ENCODE data around the gene LMNA. TPM values are rescaled to one million over a fixed set of nuclear protein-coding genes. Genes with fewer than 3 reads are reported as not detected.

The LMNA gene
- total and polyA plus RNA-seq, 7 donors, result 108 to 241 (median 187) TPM

DNA sequence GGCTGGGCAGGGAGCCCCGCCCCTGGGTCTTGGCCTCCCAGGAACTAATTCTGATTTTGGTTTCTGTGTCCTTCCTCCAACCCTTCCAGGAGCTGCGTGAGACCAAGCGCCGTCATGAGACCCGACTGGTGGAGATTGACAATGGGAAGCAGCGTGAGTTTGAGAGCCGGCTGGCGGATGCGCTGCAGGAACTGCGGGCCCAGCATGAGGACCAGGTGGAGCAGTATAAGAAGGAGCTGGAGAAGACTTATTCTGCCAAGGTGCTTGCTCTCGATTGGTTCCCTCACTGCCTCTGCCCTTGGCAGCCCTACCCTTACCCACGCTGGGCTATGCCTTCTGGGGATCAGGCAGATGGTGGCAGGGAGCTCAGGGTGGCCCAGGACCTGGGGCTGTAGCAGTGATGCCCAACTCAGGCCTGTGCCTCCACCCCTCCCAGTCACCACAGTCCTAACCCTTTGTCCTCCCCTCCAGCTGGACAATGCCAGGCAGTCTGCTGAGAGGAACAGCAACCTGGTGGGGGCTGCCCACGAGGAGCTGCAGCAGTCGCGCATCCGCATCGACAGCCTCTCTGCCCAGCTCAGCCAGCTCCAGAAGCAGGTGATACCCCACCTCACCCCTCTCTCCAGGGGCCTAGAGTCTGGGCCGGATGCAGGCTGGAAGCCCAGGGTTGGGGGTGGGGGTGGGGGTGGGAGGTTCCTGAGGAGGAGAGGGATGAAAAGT is 20.4 kb downstream of the LMNA start:
- no peaks in the 10 kb centered on the region for H3K27me3 ChIP-seq
- H3K4me1 ChIP-seq, result peaks cover 0 to 32% (median 29%) of the 10 kb centered on the region in 4 donors
- H3K27ac ChIP-seq, result peak overlapping the region in 3 of 4 donors; percentile 11 to 20 (median 11)
- peaks cover 79 to 96% (median 88%) of the 10 kb centered on the region in 4 donors for H3K36me3 ChIP-seq
- intact Hi-C loops (cut with DNase I), result no loop called here
- no peaks in the 10 kb centered on the region for H3K9me3 ChIP-seq
- no peak overlapping the region for H3K4me3 ChIP-seq
- WGBS, 2 donors, result 88 to 94% methylated on average over 18 of the region's 18 CpGs
- TF ChIP-seq EP300 (IDR thresholded peaks at IDR 0.05), result no peak
- TF ChIP-seq, protein P1, sequence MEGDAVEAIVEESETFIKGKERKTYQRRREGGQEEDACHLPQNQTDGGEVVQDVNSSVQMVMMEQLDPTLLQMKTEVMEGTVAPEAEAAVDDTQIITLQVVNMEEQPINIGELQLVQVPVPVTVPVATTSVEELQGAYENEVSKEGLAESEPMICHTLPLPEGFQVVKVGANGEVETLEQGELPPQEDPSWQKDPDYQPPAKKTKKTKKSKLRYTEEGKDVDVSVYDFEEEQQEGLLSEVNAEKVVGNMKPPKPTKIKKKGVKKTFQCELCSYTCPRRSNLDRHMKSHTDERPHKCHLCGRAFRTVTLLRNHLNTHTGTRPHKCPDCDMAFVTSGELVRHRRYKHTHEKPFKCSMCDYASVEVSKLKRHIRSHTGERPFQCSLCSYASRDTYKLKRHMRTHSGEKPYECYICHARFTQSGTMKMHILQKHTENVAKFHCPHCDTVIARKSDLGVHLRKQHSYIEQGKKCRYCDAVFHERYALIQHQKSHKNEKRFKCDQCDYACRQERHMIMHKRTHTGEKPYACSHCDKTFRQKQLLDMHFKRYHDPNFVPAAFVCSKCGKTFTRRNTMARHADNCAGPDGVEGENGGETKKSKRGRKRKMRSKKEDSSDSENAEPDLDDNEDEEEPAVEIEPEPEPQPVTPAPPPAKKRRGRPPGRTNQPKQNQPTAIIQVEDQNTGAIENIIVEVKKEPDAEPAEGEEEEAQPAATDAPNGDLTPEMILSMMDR (IDR thresholded peaks at IDR 0.05), result no peak
- TF ChIP-seq POLR2AphosphoS5 (IDR thresholded peaks at IDR 0.05), result no peak
- TF ChIP-seq POLR2A (IDR thresholded peaks at IDR 0.05), result no peak
- no peak for DNase-seq

DNA sequence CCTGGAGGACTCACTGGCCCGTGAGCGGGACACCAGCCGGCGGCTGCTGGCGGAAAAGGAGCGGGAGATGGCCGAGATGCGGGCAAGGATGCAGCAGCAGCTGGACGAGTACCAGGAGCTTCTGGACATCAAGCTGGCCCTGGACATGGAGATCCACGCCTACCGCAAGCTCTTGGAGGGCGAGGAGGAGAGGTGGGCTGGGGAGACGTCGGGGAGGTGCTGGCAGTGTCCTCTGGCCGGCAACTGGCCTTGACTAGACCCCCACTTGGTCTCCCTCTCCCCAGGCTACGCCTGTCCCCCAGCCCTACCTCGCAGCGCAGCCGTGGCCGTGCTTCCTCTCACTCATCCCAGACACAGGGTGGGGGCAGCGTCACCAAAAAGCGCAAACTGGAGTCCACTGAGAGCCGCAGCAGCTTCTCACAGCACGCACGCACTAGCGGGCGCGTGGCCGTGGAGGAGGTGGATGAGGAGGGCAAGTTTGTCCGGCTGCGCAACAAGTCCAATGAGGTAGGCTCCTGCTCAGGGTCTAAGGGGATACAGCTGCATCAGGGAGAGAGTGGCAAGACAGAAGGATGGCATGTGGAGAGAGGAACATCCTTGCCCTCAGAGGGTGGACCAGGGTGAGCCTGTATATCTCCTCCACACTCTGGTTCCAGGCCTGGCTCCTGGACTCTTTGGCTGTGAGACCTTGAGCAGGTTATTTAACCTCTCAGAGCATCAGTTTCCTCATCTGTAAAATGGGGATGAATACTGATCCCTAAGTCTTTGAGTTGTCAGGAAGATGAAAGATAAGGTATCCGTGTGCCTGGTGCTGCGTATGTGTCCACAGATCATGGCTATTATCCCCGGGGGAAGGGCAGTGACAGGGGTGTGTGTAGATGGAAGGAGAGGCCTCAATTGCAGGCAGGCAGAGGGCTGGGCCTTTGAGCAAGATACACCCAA is 21.7 kb downstream of the LMNA start:
- no peaks in the 10 kb centered on the region for H3K27me3 ChIP-seq
- TF ChIP-seq POLR2AphosphoS5 (IDR thresholded peaks at IDR 0.05), result peak in 1 of 4 donors; percentile 22
- TF ChIP-seq, protein P1 (IDR thresholded peaks at IDR 0.05), result no peak
- intact Hi-C loops (cut with DNase I), result no loop called here
- H3K4me3 ChIP-seq, result no peak overlapping the region
- peaks cover 71 to 88% (median 80%) of the 10 kb centered on the region in 4 donors for H3K36me3 ChIP-seq
- peaks cover 0 to 30% (median 30%) of the 10 kb centered on the region in 4 donors for H3K4me1 ChIP-seq
- no peaks in the 10 kb centered on the region for H3K9me3 ChIP-seq
- 94% methylated on average over 34 of the region's 34 CpGs for WGBS, 2 donors
- DNase-seq, result no peak
- H3K27ac ChIP-seq, result peak overlapping the region in 1 of 4 donors; percentile 5

DNA sequence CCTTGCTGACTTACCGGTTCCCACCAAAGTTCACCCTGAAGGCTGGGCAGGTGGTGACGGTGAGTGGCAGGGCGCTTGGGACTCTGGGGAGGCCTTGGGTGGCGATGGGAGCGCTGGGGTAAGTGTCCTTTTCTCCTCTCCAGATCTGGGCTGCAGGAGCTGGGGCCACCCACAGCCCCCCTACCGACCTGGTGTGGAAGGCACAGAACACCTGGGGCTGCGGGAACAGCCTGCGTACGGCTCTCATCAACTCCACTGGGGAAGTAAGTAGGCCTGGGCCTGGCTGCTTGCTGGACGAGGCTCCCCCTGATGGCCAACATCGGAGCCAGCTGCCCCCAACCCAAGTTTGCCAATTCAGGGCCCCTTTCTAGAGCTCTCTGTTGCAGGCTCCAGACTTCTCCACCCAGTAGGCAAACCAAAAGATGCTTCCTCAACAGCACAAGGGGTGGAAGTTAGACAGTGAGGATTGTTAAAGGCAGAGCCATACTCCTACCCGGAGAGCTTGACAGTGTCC is 22.5 kb downstream of the LMNA start:
- peaks cover 66 to 79% (median 72%) of the 10 kb centered on the region in 4 donors for H3K36me3 ChIP-seq
- no peaks in the 10 kb centered on the region for H3K9me3 ChIP-seq
- H3K4me3 ChIP-seq, result no peak overlapping the region
- intact Hi-C loops (cut with DNase I), result no loop called here
- DNase-seq, result no peak
- no peaks in the 10 kb centered on the region for H3K27me3 ChIP-seq
- peaks cover 0 to 37% (median 37%) of the 10 kb centered on the region in 4 donors for H3K4me1 ChIP-seq
- TF ChIP-seq EP300 (IDR thresholded peaks at IDR 0.05) (no peak), POLR2A (IDR thresholded peaks at IDR 0.05) (no peak), POLR2AphosphoS5 (IDR thresholded peaks at IDR 0.05) (no peak)
- TF ChIP-seq, protein P1 (IDR thresholded peaks at IDR 0.05), result no peak
- H3K27ac ChIP-seq, result peak overlapping the region in 2 of 4 donors; percentile 11 to 17
- 87 to 88% methylated on average over 12 of the region's 12 CpGs for WGBS, 2 donors

DNA sequence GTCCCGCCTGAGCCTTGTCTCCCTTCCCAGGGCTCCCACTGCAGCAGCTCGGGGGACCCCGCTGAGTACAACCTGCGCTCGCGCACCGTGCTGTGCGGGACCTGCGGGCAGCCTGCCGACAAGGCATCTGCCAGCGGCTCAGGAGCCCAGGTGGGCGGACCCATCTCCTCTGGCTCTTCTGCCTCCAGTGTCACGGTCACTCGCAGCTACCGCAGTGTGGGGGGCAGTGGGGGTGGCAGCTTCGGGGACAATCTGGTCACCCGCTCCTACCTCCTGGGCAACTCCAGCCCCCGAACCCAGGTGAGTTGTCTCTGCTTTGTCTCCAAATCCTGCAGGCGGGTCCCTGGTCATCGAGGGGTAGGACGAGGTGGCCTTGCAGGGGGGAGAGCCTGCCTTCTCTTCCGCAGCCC is 24.0 kb downstream of the LMNA start:
- no peak overlapping the region for H3K4me3 ChIP-seq
- no peak for TF ChIP-seq POLR2A (IDR thresholded peaks at IDR 0.05)
- no peak for TF ChIP-seq POLR2AphosphoS5 (IDR thresholded peaks at IDR 0.05)
- TF ChIP-seq, protein P1 (IDR thresholded peaks at IDR 0.05), result no peak
- no peak for TF ChIP-seq EP300 (IDR thresholded peaks at IDR 0.05)
- H3K27ac ChIP-seq, result peak overlapping the region; percentile 12 to 86 (median 62)
- no peaks in the 10 kb centered on the region for H3K27me3 ChIP-seq
- intact Hi-C loops (cut with DNase I), result no loop called here
- peaks cover 59 to 65% (median 63%) of the 10 kb centered on the region in 4 donors for H3K36me3 ChIP-seq
- WGBS, 2 donors, result 93 to 96% methylated on average over 22 of the region's 22 CpGs
- DNase-seq, result no peak
- H3K4me1 ChIP-seq, result peaks cover 0 to 37% (median 37%) of the 10 kb centered on the region in 4 donors
- no peaks in the 10 kb centered on the region for H3K9me3 ChIP-seq

All from sigmoid colon (tissue), 7 donors.